Stimulated activated CD8-positive, alpha-beta memory T cell treated with anti-CD3 and anti-CD28 coated beads, Interleukin-15, amount 100 ng/mL, for 24 hours (primary cell): ENCODE data around the gene RASAL1.

Experiments
- DNase-seq: peaks from one replicate; pipeline ENCODE4 v3.0.0-alpha.2; 2020; ENCODE audit warnings: low read depth

Gene RASAL1

DNA sequence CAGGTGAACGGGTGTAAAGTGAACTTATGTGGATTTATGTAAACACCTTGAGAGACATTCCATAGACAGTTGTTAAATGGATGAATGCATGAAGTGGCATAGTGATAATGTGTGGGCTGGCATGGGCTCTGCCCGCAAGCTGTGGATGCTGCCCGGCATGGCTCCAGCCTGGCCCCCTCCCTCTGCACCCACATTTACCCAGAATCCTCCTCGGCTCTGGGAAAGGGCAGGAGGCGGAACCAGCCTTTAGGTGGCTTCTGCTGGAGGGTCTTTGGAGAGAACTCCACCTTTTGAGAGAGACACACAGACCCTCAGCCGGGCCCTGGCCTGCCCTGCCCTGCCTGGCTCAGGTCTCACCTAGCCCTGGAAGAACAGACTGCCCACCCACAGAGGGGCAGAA is 18.7 kb downstream of the RASAL1 start:
- no peak for DNase-seq

GRCh38 chr12:113115455-113116126 is 20.0 kb downstream of the RASAL1 start:
- no peak for DNase-seq

DNA sequence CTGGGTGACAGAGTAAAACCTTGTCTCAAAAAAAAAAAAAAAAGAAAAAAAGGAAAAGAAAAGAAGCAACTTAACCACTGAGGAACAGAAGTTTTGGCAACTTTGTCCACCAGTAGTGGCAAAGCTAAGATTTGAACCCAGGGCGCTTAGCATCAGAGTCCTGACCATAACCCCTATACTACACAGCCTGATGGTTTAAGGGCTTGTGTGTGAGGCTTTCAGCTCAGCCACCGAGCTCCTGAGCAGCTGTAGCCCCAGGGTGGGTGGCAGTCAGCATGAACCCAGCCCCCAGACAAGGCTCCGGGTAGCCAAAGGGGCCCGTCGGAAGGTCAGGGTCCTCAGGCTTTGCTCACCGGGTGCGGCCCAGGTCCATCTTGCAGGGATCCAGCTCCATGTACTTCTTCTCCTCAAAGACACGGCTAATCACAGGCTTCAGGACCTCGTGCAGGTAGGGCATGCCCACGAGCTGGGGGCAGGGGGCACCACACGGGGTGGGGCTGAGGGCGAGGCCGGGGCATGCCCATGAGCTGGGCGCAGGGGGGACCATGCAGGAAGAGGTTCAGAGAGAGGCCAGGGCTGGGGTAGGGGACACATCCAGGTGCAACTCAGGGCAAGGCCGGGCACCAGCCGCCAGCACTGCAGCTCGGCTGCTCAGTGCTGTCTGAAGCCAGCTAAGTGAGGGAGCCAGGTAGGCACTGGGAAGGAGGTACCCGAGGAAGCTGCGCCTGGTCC is 20.9 kb downstream of the RASAL1 start:
- DNase-seq, result no peak

GRCh38 chr12:113113397-113113796 is 22.2 kb downstream of the RASAL1 start:
- DNase-seq, result no peak

- DNase-seq, result no peak
Observed at GRCh38 chr12:113112043-113112899, 23.3 kb downstream of the RASAL1 start.

DNA sequence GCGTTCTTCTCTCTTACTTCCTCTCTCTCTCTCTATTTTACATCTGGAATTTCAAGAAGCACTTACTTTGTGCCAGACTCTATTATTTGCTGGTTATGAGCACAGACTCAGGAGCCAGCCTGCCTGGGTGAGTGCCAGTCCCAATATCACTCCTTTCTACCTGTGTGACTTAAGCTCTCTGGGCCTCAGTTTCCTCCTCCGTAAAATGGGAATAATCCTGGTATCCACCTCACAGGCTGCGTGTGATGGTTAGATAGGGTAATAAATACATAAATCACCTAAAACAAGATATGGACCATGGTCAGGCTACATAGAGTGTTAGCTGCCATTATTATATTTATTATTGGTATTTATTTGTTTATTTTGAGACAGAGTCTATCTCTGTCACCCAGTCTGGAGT is 24.3 kb downstream of the RASAL1 start:
- DNase-seq, result no peak

- DNase-seq, result no peak
Observed at GRCh38 chr12:113109872-113110599, 25.5 kb downstream of the RASAL1 start.

DNA sequence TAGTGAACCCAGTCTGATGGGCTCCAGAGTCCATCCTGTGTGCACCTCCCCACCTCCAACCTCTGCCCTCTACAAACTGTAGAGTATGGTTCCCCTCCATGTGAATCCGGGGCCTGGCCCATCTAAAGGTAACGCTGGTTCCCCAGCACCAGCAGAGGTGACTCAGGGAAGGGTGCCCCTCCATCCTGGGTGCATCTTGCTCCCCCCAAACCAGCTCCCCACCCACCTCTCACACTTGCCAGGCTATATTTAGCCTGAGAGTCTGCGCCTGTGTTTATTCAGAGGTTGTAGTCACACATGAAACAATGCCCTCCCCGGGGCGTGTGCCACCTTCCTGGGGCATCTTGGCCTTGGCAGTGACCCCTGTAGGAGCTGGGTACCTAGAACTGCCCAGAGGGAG is 26.2 kb downstream of the RASAL1 start:
- DNase-seq, result no peak

GRCh38 chr12:113108308-113108707 is 27.3 kb downstream of the RASAL1 start:
- DNase-seq, result no peak

GRCh38 chr12:113106361-113106760 is 29.2 kb downstream of the RASAL1 start:
- no peak for DNase-seq

GRCh38 chr12:113105606-113106271 is 29.8 kb downstream of the RASAL1 start:
- no peak for DNase-seq

- DNase-seq, result no peak
Observed at GRCh38 chr12:113104953-113105510, 30.5 kb downstream of the RASAL1 start.

DNA sequence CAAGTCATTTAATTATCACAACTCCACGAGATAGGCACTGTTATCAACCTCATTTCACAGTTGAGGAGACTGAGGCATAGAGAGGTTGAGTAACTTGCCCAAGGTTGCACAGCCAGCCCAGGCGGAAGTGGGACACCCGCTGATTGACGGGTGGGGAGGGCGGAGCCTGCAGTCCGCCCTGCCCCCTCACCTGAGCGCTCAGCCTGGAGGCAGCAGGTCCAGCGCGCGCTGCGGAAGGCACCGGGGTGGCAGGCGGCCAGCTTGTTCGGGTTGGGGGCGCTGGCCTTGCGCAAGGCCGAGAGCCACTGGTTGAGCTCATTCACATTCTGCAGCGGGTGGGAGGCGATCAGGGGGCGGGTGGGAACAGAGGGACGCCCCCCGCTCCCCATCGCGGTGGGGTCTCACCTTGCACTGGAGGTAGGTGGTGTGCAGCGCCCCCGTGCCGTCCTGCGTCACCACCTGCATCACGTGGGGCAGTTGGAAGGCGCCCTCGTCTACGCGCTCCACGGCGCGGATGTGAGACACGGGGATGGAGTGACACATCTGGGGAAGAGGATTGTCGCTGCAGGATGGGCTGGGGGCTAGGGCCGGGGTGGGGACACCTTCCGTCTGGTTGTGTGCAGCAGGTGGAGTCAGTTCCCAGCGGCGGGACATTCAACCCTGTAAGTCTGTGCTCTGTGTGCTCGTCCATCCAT is 31.7 kb downstream of the RASAL1 start:
- DNase-seq, result peak; percentile 29

DNA sequence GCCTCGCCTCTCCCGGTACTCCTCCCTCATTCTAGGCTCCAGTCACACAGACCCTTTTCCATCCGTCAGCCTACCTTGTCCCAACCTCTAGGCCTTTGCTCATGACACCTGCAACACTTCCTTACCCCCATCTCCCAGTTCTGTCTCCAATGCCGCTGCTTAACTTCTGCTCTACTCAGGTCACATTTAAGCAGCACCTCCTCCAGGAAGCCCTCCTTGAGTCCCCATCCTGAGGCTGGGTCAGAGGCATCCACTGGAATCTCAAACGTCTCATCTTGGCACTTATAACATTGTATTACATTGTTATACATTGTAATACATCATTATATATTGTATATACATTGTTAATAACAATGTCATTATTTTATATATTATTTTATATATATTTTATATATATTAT is 32.8 kb downstream of the RASAL1 start:
- no peak for DNase-seq

DNA sequence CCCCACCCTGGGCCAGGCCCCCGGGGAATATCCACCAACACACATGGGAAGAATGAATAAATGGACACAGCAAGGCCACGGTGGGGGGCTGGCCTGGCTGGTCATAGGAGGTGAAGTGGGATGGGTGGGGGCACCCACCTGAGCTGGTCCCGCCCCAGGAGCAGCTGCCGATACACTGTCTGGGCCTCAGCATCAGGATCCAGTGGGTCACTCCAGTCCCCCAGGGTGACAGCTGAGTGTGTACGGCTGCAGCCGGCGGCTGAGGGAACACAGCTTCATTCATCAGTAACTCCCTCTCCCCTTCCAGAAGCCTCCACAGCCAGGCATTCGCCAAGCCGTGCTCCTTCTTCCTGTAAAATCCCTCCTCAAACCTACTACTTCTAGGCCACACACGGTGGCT is 33.8 kb downstream of the RASAL1 start:
- DNase-seq, result no peak

DNA sequence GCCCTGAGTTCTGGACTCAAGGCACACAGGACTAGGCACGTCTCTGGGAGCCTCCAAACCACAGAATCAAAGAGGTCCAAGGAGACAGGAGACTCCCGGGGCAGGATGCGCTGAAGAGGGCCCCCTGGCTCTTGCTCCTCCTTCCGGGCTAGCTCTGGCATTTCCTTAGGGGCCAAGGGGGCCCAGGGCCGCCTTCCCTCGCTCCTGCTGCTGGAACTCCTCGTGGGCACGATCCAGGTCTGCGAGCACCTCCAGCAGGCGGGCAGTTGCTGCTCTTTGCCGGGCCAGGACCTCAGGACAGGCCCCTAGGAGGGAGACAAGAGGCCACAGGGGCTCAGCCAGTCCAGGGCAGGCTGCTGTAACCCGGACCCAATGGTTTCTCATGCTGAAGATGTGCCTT is 35.8 kb downstream of the RASAL1 start:
- no peak for DNase-seq

- DNase-seq, result no peak
Observed at GRCh38 chr12:113099364-113099763, 36.2 kb downstream of the RASAL1 start.

DNA sequence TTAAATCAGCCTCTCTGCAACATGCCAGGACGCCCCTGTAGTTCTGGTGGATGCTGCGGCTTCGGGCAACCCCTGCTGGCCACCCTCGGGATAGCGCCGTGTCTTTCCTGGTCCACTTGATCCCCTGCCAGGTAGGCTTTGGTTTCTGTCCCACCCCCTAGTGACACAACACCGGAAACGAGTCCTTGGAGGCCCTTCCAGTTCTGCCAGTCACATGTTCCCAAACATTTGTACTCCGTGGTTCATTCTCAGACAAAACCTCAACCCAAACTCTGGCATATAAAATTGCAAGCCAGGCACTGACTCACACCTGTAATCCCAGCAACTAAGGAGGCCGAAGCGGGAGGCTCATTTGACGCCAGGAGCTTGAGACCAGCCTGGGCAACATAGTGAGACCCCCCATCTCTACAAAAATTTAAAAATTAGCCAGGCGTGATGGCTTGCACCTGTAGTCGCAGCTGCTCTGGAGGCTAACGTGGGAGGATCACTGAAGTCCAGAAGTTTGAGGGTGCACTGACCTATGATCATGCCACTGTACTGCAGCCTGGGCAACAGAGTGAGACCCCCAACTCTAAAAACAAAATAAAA is 37.0 kb downstream of the RASAL1 start:
- DNase-seq, result peak; percentile 37

- no peak for DNase-seq
Observed at GRCh38 chr12:113097716-113098440, 37.7 kb downstream of the RASAL1 start.
